Measurements from ENCODE around the gene DRG2. TPM values are rescaled to one million over a fixed set of nuclear protein-coding genes. Genes with fewer than 3 reads are reported as not detected.

Gene DRG2
- total and polyA plus RNA-seq, 2 donors (not counting 3 experiments of a cell fraction or from before 2014, with no cell fraction given), result 50.2 to 60.4 TPM

GRCh38 chr17:18156171-18156975, 68.6 kb downstream of the DRG2 start:
- ChIA-PET CTCF (interaction anchor here (1.1 to 1.4 kb wide), 2 partner anchors 15 to 28 kb away, joined by 3 to 4 read pairs; partner anchors contain the start of gene ALKBH5), POLR2A (interaction anchor here (1.1 kb wide), 1 partner anchor 27 kb away, joined by 4 read pairs; the partner anchor contains the start of gene ALKBH5)
- Histone ChIP-seq H3K4me1 (ENCODE audit: control insufficient read depth, extremely low read depth, insufficient read depth, low read length) (peaks cover 9% of the 10 kb centered on the region), H3K9me1 (replicated peaks; ENCODE audit: control insufficient read depth, extremely low read depth, insufficient read depth, low read length) (no peaks in the 10 kb centered on the region), H3K4me3 (replicated peaks in 1 of 3; ENCODE audit: insufficient read depth in 1 of 3, low read depth in 1 of 3, low read length in 3 of 3) (no peak overlapping the region), H3K36me3 (ENCODE audit: control insufficient read depth in 2 of 2, extremely low read depth in 1 of 2, insufficient read depth in 2 of 2, low read length in 2 of 2) (no peaks in the 10 kb centered on the region), H3K4me2 (ENCODE audit: insufficient read depth, low read length) (no peak overlapping the region), H3K27me3 (ENCODE audit: control insufficient read depth in 2 of 2, insufficient read depth in 2 of 2, low read length in 2 of 2) (no peaks in the 10 kb centered on the region), H3K27ac (ENCODE audit: insufficient read depth, low read depth, low read length) (no peak overlapping the region), H2AFZ (ENCODE audit: low read depth, low read length) (no peak overlapping the region), H4K20me1 (replicated peaks; ENCODE audit: control insufficient read depth, extremely low read depth, insufficient read depth, low read length) (no peaks in the 10 kb centered on the region), H3K9ac (replicated peaks; ENCODE audit: extremely low read depth, insufficient read depth, low read length) (no peak overlapping the region), H3K9me3 (replicated peaks; ENCODE audit: control insufficient read depth, insufficient read depth, low read length) (no peaks in the 10 kb centered on the region), H3K79me2 (ENCODE audit: control insufficient read depth, insufficient read depth, low read length) (no peaks in the 10 kb centered on the region)
- peak; percentile 5 to 10 for TF ChIP-seq CTCF (IDR thresholded peaks at IDR 0.05; ENCODE audit: extremely low read depth in 1 of 2, insufficient read depth in 1 of 2, low read depth in 1 of 2, low read length in 2 of 2)
- no peak for TF ChIP-seq POLR2A (IDR thresholded peaks at IDR 0.05; ENCODE audit: low read depth, low read length)
- intact Hi-C loops (cut with micrococcal nuclease), result no loop called here
- dilution Hi-C loops (cut with MboI; ENCODE audit: extremely low pct_ligation_motif_present, low sequenced_read_pairs), result no loop called here
- FAIRE-seq, result no peak
- DNase-seq (ENCODE audit: low read depth, low spot score), result no peak
- BruUV-seq (replicated peaks), result no TSS peak

GRCh38 chr17:18156976-18157280, 69.2 kb downstream of the DRG2 start:
- Histone ChIP-seq H3K9me3 (replicated peaks; ENCODE audit: control insufficient read depth, insufficient read depth, low read length) (no peaks in the 10 kb centered on the region), H3K9ac (replicated peaks; ENCODE audit: extremely low read depth, insufficient read depth, low read length) (no peak overlapping the region), H3K4me3 (replicated peaks in 1 of 3; ENCODE audit: insufficient read depth in 1 of 3, low read depth in 1 of 3, low read length in 3 of 3) (no peak overlapping the region), H3K27me3 (ENCODE audit: control insufficient read depth in 2 of 2, insufficient read depth in 2 of 2, low read length in 2 of 2) (no peaks in the 10 kb centered on the region), H3K4me2 (ENCODE audit: insufficient read depth, low read length) (no peak overlapping the region), H3K4me1 (ENCODE audit: control insufficient read depth, extremely low read depth, insufficient read depth, low read length) (peaks cover 9% of the 10 kb centered on the region), H3K36me3 (ENCODE audit: control insufficient read depth in 2 of 2, extremely low read depth in 1 of 2, insufficient read depth in 2 of 2, low read length in 2 of 2) (no peaks in the 10 kb centered on the region), H3K79me2 (ENCODE audit: control insufficient read depth, insufficient read depth, low read length) (no peaks in the 10 kb centered on the region), H3K27ac (ENCODE audit: insufficient read depth, low read depth, low read length) (no peak overlapping the region), H4K20me1 (replicated peaks; ENCODE audit: control insufficient read depth, extremely low read depth, insufficient read depth, low read length) (no peaks in the 10 kb centered on the region), H3K9me1 (replicated peaks; ENCODE audit: control insufficient read depth, extremely low read depth, insufficient read depth, low read length) (no peaks in the 10 kb centered on the region), H2AFZ (ENCODE audit: low read depth, low read length) (no peak overlapping the region)
- ChIA-PET POLR2A (no interaction called here), CTCF (no interaction called here)
- TF ChIP-seq MYC (IDR thresholded peaks at IDR 0.05; ENCODE audit: low read depth, low read length) (no peak), JUN (IDR thresholded peaks at IDR 0.05; ENCODE audit: borderline replicate concordance, insufficient read depth, insufficient read length, low read depth) (no peak), EZH2 (IDR thresholded peaks at IDR 0.05; ENCODE audit: borderline replicate concordance, low read depth, low read length, severe bottlenecking) (no peak), POLR2A (IDR thresholded peaks at IDR 0.05; ENCODE audit: low read depth, low read length) (no peak), FOS (IDR thresholded peaks at IDR 0.05; ENCODE audit: borderline replicate concordance, insufficient read depth, low read length) (no peak), GATA2 (IDR thresholded peaks at IDR 0.05; ENCODE audit: insufficient read depth, insufficient read length, low read depth, low read length) (no peak), POLR2AphosphoS5 (IDR thresholded peaks at IDR 0.05; ENCODE audit: insufficient read depth, low read depth, low read length) (no peak), CTCF (IDR thresholded peaks at IDR 0.05; ENCODE audit: extremely low read depth in 1 of 2, insufficient read depth in 1 of 2, low read depth in 1 of 2, low read length in 2 of 2) (no peak), MAX (IDR thresholded peaks at IDR 0.05; ENCODE audit: insufficient read depth, insufficient read length) (no peak)
- intact Hi-C loops (cut with micrococcal nuclease), result no loop called here
- dilution Hi-C loops (cut with MboI; ENCODE audit: extremely low pct_ligation_motif_present, low sequenced_read_pairs), result no loop called here
- no TSS peak for BruUV-seq (replicated peaks)
- DNase-seq (ENCODE audit: low read depth, low spot score) (no peak), FAIRE-seq (no peak)
